Upper lobe of left lung (tissue), 4 donors: ENCODE results near the gene AXIN1.
"Not testable (repeated sequence)": the region's sequence is repeated elsewhere in the genome, so short reads cannot be mapped to it uniquely, and the experiment has no call there.

Experiments used
- CTCF ChIP-seq, 6 experiments: fragments of 450-650 bp in 4 of 6; fragments of 200-600 bp in 2 of 6; sonication (generic) in 2 of 6; IDR thresholded peaks; one replicate each; pipeline ENCODE4 v1.5.1; 2016 to 2019; ENCODE audit warnings: antibody characterized with exemption in 6 of 6
- POLR2A ChIP-seq, 4 donors: fragments of 450-650 bp; IDR thresholded peaks; one replicate each; pipeline ENCODE4 v1.5.1; 2016 to 2017; ENCODE audit warnings: antibody characterized with exemption in 4 of 4, mild to moderate bottlenecking in 2 of 4

- TF ChIP-seq CTCF, POLR2A (IDR thresholded peaks at IDR 0.05): not testable (repeated sequence)
Measured at GRCh38 chr16:267562-267961, 85.0 kb downstream of the AXIN1 start.
